HG03060 (cell line): Measurements from ENCODE around the gene YJEFN3.

Experiments
- ATAC-seq: cut with Tn5 transposase; IDR thresholded peaks from one replicate; pipeline ENCODE4 v1.9.1; 2021; ENCODE audit warnings: low read depth, moderate number of reproducible peaks; ENCODE audit not compliant: unreplicated experiment

YJEFN3 gene

DNA sequence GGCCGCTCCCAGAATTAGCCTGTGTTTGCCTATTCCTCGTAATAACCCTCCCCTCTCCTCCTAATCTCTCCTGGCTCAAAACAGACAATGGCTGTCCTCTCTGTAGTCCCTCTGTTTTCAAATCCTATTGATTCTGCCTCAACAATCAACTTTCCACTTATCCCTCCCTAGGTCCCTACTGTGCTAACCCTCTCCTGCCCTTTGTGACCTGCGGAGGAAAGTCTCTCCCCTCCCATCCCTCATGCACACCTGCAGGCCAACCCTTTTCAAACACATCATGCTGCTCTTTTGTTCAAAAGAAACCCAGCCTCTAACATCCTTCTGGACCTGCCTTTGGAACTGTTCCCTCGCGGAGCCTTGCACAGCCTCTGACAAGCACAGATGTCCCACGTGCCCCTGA is 46.7 kb downstream of the YJEFN3 start:
- no peak for ATAC-seq

DNA sequence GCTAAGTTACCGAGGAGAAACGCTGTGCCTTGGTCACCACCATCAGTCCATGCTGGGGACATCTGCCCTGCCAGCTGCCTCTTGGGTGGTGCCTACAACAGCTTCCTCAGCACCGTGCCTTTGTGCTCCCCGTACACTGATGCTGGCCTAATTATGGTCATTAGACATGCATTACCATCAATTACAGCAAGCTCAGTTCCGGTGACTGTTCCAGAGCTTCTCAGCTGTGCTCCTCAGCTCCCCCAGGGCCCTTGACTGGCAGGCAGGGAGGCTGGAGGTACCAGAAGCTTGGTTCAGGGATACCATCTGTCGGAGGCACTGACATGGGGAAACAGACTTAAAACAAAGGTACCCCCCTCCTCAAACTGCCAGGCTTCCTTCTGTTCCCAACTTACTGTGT is 49.5 kb downstream of the YJEFN3 start:
- no peak for ATAC-seq

DNA sequence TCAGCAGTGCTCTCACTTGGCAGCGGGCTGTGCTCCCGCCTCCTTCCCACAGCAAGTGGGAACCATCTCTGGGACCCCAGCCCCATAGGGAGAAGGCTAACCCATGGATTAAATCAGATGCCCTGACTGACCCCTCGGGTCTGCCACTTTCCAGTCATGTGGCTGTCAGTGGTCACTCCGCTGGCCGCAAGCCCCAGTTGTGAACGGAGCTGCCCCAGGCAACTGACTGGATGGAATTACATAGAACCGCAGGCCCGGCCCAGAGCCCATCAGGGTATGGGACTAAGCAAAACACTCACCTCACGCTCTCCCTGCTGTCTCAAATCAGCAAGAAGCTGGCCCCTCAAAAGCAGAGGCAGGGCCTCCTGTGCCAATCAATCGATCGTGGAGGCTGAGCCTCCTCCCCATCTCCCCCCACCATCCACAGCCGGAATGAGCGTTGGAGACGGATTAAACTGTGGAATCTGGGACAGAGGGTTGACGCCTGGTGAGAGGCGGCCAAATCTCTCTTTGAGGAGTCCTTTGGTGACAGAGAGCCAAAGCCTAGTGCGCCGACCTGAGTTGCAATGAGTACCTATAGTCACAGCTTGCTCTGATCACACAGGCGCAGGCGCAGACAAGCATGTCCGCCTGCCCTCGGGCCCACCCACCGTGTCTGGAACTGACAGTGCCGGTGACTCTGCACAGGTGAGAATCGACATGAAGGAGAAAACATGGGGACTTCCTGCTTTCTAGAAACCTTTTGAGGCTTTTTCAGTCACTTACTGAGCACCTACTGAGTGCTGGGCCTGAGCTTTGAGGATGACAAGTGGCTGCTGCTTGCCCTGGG is 51.0 kb downstream of the YJEFN3 start:
- no peak for ATAC-seq

DNA sequence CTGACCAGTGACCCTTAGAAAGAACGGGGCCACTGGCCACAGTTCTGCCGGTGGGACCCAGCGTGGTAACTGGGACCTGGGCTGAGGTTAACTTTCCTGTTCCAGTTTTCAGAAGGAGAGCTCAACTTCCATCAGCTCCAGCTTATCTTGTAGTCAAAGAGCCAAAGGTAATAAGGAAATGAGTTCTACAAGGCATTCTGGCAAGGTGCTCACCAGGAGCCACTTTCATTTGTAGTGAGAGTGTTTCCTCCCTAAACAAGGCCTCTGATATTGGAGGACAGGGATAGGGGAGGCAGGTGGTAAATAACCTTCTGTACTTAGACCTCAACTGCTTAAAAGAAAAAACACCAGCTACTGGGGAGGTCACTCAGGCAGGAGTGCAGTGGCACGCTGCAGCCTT is 51.7 kb downstream of the YJEFN3 start:
- ATAC-seq = no peak

DNA sequence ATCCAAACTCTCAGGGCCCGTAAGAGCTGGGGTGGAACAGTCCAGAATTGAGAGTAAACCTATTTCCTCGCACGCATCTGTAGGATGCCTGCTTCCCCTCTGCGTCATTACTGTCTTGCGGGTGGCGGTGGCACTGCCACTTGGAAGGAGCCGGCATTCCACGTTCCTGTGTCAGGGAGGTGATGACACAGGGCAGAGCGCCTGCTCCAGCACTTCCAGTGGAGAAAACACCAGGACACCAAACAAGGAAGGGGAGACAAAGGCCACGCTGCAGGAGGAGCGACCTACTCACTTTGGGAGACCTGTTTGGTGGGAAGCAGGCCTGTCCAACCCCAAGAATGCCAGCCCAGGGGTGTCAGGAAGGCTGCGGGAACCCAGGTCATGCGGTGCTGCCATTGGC is 52.7 kb downstream of the YJEFN3 start:
- no peak for ATAC-seq

DNA sequence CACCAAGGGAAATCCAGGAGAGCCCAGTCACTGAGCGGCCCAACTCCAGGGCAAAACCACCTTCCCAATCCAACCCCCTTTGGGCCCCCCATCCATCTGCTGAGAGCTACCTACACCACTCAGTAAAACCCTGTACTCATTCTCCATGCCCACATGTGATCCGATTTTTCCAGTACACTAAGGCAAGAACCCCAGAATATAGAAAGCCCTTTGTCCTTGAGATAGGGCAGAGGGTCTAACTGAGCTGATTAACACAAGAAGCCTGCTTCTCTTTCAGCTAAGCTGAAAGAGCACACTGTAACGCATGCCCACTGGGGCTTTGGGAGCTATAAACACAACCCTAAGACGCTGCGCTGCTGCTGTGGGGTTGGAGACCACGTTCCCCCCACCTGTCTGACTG is 53.8 kb downstream of the YJEFN3 start:
- ATAC-seq = no peak

DNA sequence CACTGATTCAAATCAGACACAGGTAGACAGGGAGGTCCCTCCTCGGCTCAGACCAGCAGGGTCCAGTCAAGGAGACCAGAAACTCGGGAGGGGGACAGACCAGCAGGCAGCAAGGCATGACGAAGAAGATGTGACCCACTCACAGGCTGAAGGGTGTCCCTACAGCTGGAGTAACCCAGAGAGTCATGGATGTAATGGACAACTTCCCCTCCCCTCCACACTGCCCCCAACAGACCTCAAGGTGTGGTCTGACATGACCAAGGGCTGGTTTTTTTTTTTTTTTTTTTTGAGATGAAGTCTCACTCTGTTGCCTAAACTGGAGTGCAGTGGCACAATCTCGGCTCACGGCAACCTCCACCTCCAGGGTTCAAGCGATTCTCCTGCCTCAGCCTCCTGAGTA is 55.6 kb downstream of the YJEFN3 start:
- ATAC-seq = no peak
